ENCODE data around the gene ATF6. TPM values are rescaled to one million over a fixed set of nuclear protein-coding genes. Genes with fewer than 3 reads are reported as not detected.

ATF6 gene
- total and polyA plus RNA-seq, 8 donors: 2.2 to 29.5 (median 16.9) TPM

DNA sequence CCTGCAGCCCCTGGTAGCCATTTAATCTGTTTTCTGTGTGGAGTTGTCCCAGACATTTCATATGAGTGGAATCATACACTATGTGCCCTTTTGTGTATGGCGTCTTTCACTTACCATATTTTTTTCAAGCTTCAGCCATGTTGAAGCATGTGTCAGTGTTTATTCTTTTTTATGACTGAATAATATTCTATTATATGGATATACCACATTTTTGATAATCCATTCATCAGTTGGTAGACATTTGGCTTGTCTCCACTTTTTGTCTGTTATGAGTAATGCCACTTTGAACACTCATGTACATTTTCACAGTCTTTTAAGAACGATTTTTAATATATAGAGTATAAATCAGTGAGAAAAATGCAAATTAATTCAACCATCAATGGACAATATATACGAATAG, 44.7 kb downstream of the ATF6 start:
- no peaks in the 10 kb centered on the region for H3K4me1 ChIP-seq
- H3K27ac ChIP-seq: no peak overlapping the region
- no peak overlapping the region for H3K4me3 ChIP-seq
- ATAC-seq (no peak), FAIRE-seq (no peak), DNase-seq (no peak)
- WGBS, 2 donors: 93 to 97% methylated on average over 3 of the region's 3 CpGs
- H3K27me3 ChIP-seq: no peaks in the 10 kb centered on the region
- no peaks in the 10 kb centered on the region for H3K9me3 ChIP-seq
- intact Hi-C loops (cut with DNase I): no loop called here
- H3K36me3 ChIP-seq: peaks cover 0 to 11% (median 0%) of the 10 kb centered on the region in 3 donors
- TF ChIP-seq CTCF (IDR thresholded peaks at IDR 0.05): no peak

DNA sequence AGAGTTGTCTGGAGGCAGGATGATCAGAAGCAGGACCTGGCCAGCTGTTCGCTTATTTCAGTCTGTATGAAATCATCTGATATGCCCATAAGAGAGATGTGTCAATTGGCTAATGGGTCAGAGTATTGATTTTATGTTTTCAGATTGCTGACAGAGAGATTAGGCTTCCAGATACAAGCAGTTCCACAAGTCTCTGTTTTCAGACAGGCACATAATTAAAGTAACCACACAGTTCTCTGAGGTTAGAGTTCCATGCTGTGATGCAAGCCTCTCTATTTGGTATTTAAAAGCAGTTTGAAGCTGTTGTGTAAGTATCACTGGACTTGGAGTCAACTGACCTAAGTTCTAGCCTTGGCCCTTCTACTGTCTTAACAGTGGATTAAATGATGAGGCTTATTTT, 50.1 kb downstream of the ATF6 start:
- ATAC-seq: peak in 2 of 4 donors; percentile 17 to 43
- H3K36me3 ChIP-seq: peaks cover 0 to 18% (median 9%) of the 10 kb centered on the region in 3 donors
- intact Hi-C loops (cut with DNase I): no loop called here
- no peak for FAIRE-seq
- no peak for TF ChIP-seq CTCF (IDR thresholded peaks at IDR 0.05)
- H3K27me3 ChIP-seq: no peaks in the 10 kb centered on the region
- no peak overlapping the region for H3K4me3 ChIP-seq
- 67% methylated on average over 1 of the region's 1 CpG for WGBS, 2 donors
- H3K4me1 ChIP-seq: peaks cover 0 to 3% (median 0%) of the 10 kb centered on the region in 3 donors
- H3K9me3 ChIP-seq: no peaks in the 10 kb centered on the region
- no peak for DNase-seq
- H3K27ac ChIP-seq: no peak overlapping the region

DNA sequence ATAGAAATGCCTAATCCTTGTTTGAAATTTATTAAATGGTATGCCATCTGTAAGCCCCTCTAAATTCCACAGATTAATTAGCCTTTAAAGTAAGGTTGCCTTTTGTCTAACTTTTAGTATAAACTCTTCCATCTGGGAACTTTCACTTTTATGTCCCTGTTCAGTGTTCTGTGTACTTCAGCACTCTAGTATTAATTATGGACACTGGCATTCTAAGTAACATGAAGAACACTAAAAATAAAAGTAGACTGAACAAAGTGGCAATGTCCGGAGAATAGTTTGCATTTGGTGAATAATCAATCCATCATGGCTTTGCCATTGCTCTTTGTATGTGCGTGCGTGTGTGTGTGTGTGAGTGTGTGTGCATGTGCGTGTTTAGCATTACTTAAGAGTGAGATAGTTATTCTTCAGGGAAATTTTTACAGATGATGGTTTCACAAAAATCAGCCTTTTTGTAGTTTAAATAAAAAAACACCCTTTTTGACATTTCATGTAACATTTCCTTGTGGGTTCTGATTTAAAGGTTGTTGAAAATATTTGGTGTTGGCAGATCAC, 51.1 kb downstream of the ATF6 start:
- no peak for FAIRE-seq
- peaks cover 0 to 23% (median 9%) of the 10 kb centered on the region in 3 donors for H3K36me3 ChIP-seq
- ATAC-seq: no peak

DNA sequence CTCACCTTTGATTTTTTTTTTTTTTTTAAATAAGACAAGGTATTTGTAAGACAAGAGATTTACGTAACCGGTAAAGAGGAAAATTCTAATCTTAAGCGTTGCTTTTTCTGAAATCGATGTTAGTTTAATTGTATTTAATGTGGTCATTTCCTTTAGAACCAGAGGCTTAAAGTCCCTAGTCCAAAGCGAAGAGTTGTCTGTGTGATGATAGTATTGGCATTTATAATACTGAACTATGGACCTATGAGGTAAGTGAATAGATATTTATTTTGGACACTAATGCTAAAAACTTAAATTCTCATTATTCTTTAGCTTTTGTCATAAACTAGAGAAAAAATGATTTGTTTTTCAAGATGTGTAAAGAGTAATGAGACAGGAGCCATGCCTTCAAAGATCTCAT, 54.8 kb downstream of the ATF6 start:
- intact Hi-C loops (cut with DNase I): no loop called here
- WGBS, 2 donors: 98% methylated on average over 5 of the region's 5 CpGs
- TF ChIP-seq CTCF (IDR thresholded peaks at IDR 0.05): no peak
- no peak overlapping the region for H3K27ac ChIP-seq
- peaks cover 0 to 23% (median 16%) of the 10 kb centered on the region in 3 donors for H3K36me3 ChIP-seq
- FAIRE-seq (no peak), DNase-seq (no peak), ATAC-seq (no peak)
- no peak overlapping the region for H3K4me3 ChIP-seq
- H3K27me3 ChIP-seq: no peaks in the 10 kb centered on the region
- H3K4me1 ChIP-seq: peaks cover 0 to 2% (median 0%) of the 10 kb centered on the region in 3 donors
- no peaks in the 10 kb centered on the region for H3K9me3 ChIP-seq

More for the DNA sequence above, 51.1 kb downstream of the ATF6 start:
- no peak overlapping the region for H3K4me3 ChIP-seq
- intact Hi-C loops (cut with DNase I): no loop called here
- H3K27me3 ChIP-seq: no peaks in the 10 kb centered on the region
- H3K9me3 ChIP-seq: no peaks in the 10 kb centered on the region
- no peak overlapping the region for H3K27ac ChIP-seq
- no peak for TF ChIP-seq CTCF (IDR thresholded peaks at IDR 0.05)
- no peak for DNase-seq
- H3K4me1 ChIP-seq: peaks cover 0 to 3% (median 0%) of the 10 kb centered on the region in 3 donors
- 94 to 95% methylated on average over 4 of the region's 4 CpGs for WGBS, 2 donors

- H3K27ac ChIP-seq: no peak overlapping the region
- no peaks in the 10 kb centered on the region for H3K4me1 ChIP-seq
- TF ChIP-seq CTCF (IDR thresholded peaks at IDR 0.05): no peak
- intact Hi-C loops (cut with DNase I): no loop called here
- 21 to 36% methylated on average over 1 of the region's 1 CpG for WGBS, 2 donors
- DNase-seq: no peak
- no peak for ATAC-seq
- no peaks in the 10 kb centered on the region for H3K27me3 ChIP-seq
- H3K4me3 ChIP-seq: no peak overlapping the region
- H3K36me3 ChIP-seq: peaks cover 0 to 20% (median 16%) of the 10 kb centered on the region in 3 donors
- no peak for FAIRE-seq
- no peaks in the 10 kb centered on the region for H3K9me3 ChIP-seq
These were observed 58.5 kb downstream of the ATF6 start for GRCh38 chr1:161824618-161825017.
